Omental fat pad (tissue), 4 donors: Measurements from ENCODE around the gene DUOXA1. TPM values are rescaled to one million over a fixed set of nuclear protein-coding genes. Genes with fewer than 3 reads are reported as not detected.
"Not testable (repeated sequence)": the region's sequence is repeated elsewhere in the genome, so short reads cannot be mapped to it uniquely, and the experiment has no call there.

Experiments
- ATAC-seq: fragments of 150-250 bp; one replicate; pipeline ENCODE4 v1.9.1; 2016; ENCODE audit warnings: mild to moderate bottlenecking, moderate library complexity; ENCODE audit not compliant: low FRiP score
- DNase-seq: peaks from one replicate; pipeline ENCODE4 v3.0.0-alpha.2; 2019; ENCODE audit warnings: low spot score
- total RNA-seq, 4 donors: library from RNA; depleted of rRNA; stranded (reverse); fragments of >200 nt; gene quantifications; one replicate each; pipeline ENCODE4 v1.1.0, GENCODE V29; 2016
- TF ChIP-seq, protein P1 (sequence below), 3 donors: fragments of 450-650 bp; IDR thresholded peaks; one replicate each; pipeline ENCODE4 v1.5.1; 2016 to 2017; ENCODE audit warnings: antibody characterized with exemption in 3 of 3, mild to moderate bottlenecking in 3 of 3, moderate library complexity in 2 of 3

The DUOXA1 gene
- total RNA-seq, 4 donors from 2014 or later, result 0.95 to 1.9 (median 1.4) TPM

DNA sequence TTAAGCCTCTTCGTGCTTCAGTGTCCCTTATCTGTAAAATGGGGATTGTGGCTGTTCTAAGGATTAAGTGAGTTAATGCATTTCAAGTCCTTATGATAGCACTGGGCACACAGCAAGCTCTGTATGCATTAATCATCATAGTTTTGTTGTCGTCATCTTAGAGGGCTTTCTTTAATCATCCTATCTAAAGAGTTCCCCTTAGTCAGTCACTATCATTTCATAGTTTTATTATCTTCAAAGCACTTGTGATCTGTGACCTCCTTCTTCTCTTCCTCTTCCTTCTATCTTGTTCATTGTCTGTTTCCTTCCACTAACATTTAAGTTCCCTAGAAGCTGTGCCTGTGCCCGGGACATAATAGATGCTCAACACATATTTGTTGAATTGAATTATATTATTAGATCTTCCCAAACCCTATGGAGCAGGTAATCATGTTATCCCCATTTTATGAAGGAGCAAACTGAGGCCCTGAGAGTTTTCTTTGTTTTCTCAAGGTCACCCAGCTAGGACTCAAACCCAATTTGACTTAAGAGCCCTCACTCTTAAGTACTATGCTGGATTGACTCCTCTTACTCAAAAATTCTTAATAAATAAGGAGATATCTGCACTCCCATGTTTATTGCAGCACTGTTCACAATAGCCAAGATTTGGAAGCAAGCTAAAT, 39.8 kb downstream of the DUOXA1 start:
- DNase-seq (no peak), ATAC-seq (no peak)
- TF ChIP-seq, protein P1, sequence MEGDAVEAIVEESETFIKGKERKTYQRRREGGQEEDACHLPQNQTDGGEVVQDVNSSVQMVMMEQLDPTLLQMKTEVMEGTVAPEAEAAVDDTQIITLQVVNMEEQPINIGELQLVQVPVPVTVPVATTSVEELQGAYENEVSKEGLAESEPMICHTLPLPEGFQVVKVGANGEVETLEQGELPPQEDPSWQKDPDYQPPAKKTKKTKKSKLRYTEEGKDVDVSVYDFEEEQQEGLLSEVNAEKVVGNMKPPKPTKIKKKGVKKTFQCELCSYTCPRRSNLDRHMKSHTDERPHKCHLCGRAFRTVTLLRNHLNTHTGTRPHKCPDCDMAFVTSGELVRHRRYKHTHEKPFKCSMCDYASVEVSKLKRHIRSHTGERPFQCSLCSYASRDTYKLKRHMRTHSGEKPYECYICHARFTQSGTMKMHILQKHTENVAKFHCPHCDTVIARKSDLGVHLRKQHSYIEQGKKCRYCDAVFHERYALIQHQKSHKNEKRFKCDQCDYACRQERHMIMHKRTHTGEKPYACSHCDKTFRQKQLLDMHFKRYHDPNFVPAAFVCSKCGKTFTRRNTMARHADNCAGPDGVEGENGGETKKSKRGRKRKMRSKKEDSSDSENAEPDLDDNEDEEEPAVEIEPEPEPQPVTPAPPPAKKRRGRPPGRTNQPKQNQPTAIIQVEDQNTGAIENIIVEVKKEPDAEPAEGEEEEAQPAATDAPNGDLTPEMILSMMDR (IDR thresholded peaks at IDR 0.05), result no peak

DNA sequence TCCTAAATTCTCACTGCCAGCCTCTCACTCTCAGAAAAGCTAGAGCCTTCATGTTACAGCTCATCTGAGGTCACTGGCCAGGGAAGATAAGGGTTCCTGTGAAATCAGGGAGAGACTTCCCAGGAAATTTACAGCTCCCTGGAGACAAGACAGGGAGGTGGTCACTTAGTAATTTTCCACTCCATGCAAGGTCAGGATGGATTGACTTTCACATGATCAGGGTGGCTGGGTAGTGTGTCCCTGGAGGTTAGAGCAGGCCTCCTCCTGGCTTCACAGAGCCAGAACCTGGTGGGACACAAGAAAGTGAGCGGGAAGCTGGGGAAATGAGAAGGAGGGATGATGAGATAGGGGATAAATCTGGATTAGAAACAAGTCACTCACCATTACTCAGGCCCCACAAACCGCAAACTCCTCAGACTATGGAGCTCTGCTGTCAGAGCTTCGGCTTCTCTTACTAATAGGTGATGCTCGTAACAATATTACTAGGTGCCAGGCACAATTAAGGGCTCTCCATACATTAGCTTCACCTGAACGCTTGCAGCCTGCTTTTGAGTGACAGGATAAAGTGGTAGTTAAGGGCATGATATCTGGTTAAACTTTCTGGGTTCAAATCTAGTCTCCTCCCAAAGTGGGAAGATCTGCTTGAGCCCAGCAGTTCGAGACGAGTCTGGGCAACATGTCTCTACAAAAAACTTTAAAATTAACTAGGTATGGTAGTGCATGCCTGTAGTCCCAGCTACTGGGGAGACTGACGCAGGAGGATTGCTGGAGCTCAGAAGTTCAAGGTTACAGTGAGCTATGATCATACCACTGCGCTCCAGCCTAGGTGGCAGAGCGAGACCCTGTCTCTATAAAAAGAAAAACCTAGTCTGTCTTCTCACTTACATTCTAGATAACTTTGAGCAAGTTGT, 40.6 kb downstream of the DUOXA1 start:
- no peak for ATAC-seq
- TF ChIP-seq, protein P1 (IDR thresholded peaks at IDR 0.05), result no peak
- no peak for DNase-seq

DNA sequence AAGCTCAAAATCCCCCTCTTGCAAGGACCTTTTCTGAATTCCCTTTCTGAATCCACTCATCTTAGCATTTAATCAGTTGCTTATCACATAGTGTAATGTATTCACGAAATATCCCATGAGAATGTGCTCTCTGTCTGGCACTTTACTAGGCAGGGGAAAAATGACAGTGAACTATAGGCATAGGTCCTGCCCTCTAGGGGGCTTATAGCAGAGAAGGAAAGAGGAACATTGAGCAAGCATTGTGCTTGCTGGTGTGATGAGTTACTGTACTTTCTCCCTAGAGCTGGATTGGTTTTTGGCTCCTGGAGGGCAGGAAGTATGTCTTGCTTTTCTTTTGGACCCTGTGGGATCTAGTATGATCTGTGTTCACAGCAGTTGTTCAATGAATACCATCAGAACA, 42.2 kb downstream of the DUOXA1 start:
- ATAC-seq (no peak), DNase-seq (no peak)
- TF ChIP-seq, protein P1 (IDR thresholded peaks at IDR 0.05), result no peak

DNA sequence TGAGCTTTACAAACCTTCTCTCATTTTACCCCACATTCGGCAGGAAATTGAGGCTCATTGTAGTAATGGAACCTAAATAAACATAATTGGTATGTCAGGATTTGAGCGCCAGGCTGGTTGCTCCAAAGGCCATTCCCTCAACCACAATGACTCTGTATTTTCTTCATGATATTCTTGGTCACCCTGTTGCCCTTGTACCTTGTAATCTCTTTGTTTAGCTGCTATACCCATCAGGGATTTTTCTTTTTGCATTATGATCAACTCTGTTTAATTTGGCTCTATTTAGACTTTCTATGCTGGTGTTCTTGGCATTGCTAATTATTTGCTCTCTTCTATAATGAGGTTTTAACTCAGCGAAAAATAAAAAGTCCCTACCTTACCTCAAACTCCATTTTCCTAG, 45.5 kb downstream of the DUOXA1 start:
- DNase-seq, result no peak
- ATAC-seq, result no peak
- TF ChIP-seq, protein P1 (IDR thresholded peaks at IDR 0.05), result no peak

DNA sequence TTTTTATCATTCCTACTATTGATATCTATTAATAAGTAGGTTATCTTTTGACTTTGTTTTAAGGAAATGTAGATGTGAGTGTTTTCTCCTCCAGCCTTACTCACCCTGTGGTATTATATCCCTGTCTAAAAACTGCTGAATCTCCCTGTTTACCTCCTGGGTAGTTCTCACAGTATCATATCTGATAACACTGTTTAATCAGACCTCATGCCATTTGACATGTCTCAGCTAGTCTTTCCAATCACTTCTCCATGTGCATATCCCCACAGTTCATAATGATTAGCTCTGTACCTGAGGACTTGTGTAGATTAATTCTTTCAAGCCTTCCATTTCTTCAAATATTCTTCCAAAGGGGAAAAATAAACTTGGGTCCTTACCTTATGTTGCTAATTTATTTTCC, 46.5 kb downstream of the DUOXA1 start:
- TF ChIP-seq, protein P1 (IDR thresholded peaks at IDR 0.05), result no peak
- DNase-seq, result no peak
- no peak for ATAC-seq

DNA sequence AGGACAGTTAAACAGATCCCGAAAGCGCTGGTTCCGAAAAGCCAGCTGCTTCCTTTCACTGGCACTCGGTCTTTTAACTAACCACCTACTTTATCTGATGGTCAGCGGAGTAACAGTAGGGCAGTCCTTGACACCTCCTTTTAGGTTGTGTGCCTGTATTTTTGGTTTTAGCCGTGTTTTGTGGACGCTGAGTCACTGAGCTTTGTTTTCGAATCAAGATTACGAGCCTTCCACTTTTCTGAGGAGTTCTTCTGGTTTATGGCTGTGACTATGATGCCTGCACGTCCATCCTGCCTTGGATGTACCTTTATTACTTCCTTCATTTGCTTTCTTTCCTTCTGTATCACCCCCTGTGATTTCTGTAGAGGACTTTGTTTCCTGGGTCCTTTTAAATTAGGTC, 47.3 kb downstream of the DUOXA1 start:
- not testable (repeated sequence) for ATAC-seq, DNase-seq

DNA sequence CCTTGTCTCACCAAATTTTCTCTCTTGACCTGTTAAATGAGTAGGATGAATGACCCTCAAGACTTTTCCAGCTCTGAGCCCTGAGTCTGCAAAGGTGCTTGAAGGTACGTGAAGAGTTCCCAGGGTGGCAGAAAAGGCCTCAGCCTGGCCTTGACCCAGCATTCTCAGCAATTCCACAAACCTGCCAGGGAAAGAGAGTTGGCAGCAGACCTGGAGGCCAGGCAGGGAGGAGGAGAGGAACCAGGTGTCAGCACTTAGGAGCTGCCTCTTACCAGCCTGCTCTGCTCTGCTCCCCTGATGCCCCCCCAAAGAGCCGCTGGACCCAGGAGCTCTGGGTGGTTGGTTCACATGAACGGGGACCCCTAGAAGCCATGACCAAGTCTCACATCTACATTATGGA, 49.1 kb downstream of the DUOXA1 start:
- not testable (repeated sequence) for ATAC-seq, DNase-seq

DNA sequence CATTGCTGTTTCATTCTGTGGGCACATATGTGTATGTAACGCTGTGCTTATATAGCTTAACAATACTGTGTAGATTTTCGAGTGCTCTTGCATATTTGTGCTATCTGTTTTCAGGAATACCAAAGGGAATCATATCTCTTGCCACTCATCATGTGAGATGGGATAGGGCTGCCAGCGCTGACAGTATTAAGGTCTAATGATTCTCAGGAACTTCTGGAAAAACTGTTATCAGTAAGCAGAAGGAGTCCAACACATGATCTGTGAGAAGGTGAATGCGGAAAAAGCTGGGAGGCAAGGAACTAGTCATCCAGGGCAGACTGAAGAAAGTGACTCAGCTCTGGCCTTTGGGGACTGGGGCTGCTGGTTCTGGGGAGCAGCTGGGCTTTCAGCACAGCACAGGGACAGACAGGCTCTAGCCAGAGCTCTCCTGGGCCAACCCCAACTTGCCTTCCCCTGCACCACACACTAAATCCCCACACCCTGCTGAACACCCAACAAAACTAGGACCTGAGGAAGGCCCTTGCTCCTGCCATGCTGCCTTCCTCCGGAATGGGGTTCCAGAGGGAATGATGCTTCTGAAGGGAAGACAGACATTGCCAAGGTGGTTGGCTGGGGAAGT, 49.9 kb downstream of the DUOXA1 start:
- ATAC-seq, DNase-seq: not testable (repeated sequence)

DNA sequence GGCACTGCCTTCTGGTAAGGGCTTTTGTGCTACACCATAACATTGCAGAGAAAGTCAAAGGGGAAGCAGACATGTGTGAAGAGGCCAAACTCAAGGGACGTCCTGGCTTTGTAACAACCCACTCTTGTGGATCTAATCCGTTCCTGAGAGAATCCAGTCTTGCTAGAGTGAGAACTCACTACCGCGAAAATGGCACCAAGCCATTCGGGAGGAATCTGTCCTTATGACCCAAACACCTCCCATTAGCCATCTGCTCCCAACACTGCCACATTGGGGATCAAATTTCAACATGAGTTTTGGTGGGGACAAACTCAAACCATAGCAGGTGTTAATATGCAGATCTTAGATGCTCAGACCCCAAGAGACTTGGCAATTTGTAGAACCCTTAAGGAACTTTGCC, 50.5 kb downstream of the DUOXA1 start:
- not testable (repeated sequence) for DNase-seq, ATAC-seq

DNA sequence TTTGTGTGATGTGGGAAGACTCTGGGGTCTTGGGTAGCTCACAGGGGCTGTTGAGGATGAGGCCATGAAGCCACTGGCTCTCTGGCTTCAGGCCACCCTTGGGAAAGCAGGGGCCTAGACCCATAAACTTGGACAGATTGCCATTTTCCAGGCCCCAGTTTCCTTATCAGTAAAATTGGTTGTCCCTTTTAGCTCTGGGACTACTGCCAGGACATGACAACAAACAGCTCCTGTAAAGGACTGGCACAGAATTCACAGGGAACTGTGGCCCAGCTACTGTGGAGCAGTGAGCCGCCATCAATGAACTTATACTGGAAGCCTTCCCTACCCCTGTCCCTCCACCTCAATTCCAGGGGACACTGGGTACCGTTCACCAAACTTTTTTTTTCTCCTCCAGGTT, 52.3 kb downstream of the DUOXA1 start:
- not testable (repeated sequence) for DNase-seq, ATAC-seq

DNA sequence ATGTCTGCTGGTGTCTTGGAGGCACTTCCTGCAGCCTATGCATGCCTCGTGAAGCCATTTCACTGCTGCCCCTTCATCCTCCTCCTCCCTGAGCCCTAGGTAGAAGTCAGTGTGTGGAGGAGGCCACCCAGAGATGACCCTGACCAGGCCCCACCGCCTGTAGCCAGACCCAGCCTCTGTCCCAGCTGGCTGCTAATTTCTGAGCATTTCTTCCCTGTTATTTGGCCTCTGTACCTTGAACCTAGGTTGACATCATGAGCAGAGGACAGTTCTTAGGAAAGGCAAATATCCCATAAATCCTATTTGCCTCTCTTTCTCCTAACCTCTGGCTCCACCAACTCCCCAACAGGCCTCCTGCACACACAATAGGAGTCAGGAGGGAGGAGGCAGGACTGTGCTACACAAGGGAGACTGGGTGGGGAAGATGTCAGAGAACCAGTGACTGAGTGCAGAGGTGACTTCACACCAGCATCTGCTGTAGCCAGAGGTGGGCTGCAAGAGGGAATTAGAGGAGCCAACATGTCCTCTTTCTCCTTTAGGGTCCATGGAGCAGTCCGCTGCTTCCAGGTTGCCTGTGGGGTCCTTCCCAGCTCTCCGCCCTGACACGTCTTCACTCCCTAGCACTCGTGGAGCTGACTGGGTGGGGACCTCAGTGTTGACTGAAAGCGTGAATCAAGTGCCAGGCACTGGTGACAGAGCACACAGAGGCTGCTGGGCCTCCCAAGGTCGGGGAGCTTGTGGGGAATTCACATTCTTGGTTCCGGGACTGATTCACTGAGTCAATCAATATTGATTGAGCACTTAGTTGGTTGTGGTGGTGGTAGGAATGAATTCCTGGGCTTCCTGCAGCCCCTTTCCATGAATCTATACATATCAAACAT, 54.0 kb downstream of the DUOXA1 start:
- DNase-seq, ATAC-seq: not testable (repeated sequence)

DNA sequence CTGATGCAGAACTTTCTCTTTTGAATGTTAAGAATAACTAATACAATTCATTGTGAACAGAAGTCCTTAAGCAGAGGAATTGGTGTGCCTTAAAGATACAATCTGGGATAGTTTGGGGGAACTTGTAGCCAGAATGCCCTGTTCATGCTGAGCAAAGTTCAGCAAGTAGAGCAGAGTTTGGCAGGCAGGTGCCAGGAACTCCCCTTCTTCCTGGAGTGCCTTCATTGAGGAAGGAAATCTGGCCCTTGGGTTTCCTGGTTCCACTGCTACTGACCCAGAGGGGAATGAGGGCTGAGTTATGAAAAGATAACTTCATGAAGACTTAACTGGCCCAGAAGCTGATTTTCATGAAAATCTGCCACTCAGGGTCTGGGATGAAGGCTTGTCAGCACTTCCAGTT, 56.1 kb downstream of the DUOXA1 start:
- ATAC-seq, DNase-seq: not testable (repeated sequence)
